HG02885 (cell line): Measurements from ENCODE around the gene TRAK1.
A peak's percentile ranks its signal among the peaks of the same experiment; 100 is the strongest.

ENCODE experiments used
- ATAC-seq: cut with Tn5 transposase; IDR thresholded peaks from one replicate; pipeline ENCODE4 v1.9.1; 2021; ENCODE audit warnings: mild to moderate bottlenecking; ENCODE audit not compliant: unreplicated experiment, poor library complexity

TRAK1 gene

DNA sequence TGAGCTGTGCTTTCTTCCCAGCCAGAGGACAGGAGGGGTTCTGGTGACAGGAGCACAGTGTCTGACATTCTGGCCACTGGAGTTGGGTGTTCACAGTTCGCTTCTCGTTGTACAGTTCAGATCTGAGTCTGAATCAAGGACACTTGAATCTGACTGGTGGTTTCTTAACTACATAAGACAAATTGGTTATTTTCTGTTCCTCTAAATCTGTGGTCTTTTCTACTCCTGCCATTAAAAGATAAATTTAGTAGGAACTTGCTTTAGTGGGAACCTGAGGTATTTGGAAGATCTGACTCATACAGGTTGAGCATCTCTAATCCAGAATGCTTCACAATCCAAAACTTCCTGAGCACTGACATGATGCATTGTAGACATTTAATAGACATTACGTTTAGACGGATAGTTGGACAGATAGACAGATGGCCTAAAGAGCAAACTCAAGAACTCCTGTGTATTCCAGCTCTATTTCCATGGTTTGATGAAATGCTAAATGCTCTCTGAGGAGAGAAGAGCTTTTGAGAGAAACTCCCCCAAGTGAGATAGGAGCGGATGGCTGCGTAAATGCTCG is 103.9 kb downstream of the TRAK1 start:
- no peak for ATAC-seq

DNA sequence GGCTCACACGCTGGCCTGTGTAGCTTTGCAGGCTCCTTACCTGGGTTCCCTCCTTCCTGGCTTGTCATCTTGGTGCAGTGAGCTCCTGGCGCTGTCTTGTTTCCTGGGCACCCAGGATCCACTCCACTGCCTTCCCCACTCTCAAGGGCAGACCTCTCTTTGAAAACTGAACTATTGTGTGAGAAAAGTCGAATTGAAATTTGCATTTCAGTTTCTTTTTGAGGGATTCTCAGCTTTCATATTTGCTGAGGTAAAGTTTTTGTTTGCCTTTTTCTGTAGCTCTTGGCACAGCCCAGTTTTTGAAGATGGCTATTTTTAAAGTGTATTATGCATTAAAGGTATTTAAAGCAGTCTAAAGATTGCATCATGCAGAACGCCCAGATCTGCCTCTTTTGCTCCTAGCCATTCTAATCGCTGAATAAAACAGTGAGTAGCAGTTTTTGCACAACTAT is 104.7 kb downstream of the TRAK1 start:
- ATAC-seq = peak; percentile 78

DNA sequence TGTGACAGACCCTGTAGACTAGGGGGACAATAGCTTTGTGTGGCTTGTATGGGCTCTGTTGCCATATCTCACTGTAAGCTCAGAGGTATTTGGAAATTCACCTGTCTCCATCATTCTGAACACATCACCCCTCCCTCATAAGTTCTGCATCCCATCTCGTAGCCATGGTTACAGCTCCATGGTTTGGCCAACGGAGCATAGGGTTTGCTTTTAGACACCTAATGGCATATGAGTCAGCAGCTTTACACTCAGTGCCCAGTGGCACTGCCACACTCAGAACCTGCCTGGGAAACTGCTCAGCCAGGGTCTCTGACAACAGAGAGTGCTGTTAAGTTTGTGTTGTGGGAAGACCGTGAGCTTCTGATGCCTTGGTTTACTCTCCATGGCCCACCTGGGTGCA is 107.6 kb downstream of the TRAK1 start:
- ATAC-seq = no peak

DNA sequence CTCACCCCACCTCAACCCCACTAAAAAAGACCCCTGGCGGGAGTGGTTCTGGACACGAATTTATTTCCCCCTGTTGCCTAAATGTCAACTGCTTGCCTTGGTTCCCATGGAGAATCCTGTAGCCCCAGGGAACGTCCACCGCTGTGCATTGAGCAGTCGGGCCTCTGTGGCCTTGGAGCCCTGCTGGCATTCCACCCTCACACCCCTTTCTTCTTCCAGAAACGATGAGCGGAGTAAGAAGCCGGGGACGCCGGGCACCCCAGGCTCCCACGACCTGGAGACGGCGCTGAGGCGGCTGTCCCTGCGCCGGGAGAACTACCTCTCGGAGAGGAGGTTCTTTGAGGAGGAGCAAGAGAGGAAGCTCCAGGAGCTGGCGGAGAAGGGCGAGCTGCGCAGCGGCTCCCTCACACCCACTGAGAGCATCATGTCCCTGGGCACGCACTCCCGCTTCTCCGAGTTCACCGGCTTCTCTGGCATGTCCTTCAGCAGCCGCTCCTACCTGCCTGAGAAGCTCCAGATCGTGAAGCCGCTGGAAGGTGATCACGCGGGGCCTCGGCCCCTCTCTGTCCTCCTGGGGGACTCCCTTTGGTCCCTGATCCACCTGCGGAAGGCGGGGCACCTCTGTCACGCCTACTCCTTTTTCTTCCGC is 111.2 kb downstream of the TRAK1 start:
- no peak for ATAC-seq

DNA sequence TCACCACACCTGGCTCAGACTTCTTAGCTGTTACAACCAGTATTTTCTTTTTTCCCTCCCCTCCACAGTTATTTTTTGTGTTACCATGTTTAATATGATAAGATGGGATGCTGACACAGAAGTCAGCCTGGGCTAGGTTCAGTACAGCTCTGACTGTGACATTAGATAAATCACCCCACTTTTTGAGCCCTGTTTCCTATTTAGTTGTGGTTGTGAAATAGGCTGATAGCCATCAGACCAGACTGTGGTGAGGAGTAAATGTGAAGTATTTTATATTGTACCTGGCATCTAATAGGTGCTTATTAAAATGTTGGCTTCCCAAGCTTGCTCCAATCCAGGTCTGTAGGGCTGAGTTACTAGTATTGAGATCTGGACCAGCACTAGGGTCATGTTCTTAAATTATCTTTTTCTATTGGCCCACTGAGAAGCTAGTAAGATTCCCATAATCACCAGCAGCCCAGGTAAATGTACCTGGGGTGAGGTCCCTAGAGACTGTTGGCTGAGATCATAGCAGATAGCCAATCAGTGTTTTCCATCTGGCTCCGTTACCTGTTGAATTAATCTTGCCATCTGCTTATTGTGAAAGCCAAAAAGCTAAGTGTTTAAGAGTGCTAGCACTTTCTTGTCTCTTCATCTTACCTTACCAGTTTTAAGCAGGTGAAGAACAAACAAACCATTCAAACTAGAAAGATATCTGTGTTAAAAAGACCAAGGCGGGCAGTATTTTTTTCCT is 113.9 kb downstream of the TRAK1 start:
- ATAC-seq = no peak

DNA sequence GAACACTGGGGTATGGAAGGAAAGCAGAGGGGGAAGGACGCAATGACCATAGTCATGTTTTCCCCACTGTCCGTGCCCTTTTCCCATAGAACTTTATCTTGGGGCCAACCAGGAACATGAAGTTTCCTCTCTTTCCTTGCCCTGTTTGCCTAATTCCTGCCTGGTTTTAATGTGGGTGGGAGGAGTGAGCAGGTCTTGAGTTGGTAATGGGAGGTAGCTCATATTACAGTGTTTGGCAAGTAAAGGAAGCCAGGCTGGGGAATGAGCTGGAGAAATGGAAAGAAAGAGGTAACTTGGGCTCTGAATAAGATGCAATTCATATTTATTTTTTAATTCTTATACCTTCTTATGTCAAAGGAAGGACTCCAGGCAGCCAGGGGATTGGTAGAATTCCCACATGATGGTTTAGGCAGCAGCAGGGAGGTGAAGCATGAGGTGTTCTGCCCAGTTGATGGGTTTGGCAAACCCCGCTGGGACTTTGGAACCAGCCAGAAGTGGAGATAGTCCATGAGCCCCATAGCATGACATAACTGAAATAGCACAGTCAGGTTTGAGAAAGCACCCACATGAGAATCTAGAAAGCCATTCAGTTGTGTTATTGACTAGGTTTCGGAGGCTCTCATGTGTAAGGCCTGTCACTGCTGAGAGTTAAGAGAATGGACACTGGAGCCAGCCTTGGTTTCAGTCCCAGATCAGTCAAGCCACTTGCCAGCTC is 114.8 kb downstream of the TRAK1 start:
- peak; percentile 73 for ATAC-seq

DNA sequence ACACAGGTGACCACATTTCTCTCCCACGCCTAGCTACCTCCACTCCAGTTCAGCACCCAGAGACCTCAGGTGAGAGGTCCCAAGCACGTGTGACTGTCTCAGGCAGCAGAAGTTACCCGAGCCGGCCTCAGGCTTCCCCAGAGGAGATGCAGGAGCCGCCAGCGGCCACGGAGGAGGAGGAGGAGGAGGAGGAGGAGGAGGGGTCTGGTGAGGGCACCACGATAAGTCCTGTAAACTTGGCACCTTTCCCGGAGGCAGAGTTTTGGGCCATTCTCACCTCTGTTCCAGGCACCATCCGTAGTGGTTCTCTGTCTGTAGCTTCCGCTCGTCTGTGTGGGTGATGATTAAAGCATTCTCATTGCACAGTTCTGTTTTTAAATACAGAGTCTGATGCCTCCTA is 118.8 kb downstream of the TRAK1 start:
- no peak for ATAC-seq

DNA sequence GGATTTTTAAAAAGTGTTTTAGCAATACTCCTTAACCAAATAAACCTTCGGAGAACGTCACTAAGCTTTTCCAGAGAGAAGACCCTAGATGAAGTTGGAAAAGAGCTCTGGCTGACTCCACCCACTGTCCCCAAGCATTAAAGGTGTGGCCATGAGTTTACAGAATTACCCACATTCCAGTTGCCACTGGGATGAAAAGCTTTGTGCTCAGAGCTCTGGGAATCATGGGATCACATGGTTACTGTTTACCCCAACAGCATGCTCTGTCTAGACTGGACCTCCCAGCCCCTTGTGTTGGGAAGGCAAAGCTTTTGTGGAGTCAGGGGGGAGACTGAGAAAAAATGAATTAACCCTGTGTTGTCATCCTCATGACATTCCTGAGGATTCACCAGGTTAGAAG is 119.6 kb downstream of the TRAK1 start:
- no peak for ATAC-seq

DNA sequence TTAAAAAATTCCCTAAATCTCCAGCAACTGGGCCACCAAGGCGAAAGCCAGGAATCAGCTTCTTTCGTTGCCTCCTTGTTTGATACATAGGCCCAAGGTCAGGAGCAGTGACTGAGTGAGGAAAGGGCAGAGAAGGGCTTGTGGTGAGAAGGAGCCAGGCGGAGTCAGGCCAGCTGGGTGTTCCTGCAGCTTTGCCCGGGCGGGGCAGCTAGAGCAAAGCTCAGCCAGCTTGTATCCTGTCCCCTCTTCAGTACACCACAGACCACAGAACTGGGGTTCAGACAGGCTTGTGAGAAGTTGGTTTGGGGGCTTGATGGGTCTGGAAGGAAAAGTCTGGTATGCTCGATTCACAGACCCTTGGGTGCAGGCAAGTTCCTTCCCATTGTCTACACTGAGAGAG is 122.3 kb downstream of the TRAK1 start:
- ATAC-seq = no peak

DNA sequence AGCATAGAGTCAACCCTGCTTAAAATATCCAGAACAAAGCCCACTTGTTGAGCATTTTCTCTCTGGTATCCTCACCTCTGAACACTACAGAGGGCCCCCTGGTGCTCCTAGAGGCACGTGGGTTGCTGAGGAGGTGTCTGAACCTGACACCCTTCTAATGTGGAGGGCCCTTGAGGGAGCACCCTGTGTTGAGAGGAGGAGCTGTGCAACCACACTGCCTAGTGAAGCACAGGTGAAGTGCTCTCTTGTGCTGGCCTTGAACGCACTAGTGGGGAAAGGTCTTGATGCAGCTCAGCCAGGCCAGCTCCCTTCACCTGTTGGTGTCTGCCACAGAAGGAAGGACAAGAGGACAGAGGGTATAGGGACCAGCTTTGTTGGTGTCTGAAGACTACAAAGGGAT is 122.9 kb downstream of the TRAK1 start:
- ATAC-seq = peak; percentile 37

DNA sequence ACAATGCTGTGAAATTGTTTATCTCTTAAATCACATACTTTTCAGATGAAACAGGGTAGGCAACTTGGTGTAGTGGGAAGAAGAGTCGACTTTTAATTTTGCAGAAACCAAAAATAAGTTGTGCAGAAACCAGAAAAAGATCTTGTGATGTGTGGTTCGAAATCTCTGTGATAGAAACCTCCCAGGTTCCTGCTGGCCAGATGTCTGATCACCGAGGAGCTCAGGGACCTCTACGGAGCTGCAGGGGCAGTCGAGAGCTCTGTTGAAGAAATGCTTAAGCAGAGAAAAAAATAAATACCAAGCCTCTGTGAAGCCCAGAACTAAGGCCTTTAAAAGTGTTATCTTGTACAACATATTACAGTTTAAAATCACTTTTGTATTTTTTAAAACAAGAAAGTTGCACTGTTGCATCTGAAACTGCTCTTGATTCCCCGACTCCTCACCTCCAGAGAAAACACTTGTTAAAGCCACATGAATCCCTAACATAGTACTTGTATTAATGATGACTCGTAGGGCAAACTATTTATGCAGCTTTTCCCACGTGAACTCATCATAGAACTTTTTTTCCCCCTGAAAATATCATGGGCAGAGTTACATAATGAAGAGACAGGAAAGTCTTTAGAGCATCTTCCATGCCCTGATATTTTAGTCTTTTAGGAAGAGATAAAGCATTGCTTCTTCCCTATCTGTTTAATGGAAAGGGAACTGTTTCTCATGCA is 123.6 kb downstream of the TRAK1 start:
- peak; percentile 54 for ATAC-seq

DNA sequence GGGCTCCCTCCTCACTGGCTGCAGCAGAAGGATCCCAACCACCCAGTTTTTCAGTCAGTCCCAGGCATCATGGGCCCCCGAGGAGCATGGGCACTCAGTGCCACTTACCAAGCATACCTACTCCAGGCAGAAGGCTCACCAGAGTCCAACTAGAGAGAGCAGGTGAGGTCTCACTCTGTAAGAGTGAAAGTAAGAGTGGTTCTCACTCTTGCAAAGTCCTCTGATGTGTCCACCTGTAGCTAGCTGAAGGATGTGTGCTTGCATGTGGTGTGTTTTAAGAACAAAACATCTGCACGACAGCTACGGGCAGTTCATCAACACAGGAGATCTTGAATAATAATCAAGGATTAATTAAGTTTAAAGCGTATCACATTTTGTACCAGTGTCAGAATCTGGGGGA is 125.1 kb downstream of the TRAK1 start:
- peak; percentile 80 for ATAC-seq

DNA sequence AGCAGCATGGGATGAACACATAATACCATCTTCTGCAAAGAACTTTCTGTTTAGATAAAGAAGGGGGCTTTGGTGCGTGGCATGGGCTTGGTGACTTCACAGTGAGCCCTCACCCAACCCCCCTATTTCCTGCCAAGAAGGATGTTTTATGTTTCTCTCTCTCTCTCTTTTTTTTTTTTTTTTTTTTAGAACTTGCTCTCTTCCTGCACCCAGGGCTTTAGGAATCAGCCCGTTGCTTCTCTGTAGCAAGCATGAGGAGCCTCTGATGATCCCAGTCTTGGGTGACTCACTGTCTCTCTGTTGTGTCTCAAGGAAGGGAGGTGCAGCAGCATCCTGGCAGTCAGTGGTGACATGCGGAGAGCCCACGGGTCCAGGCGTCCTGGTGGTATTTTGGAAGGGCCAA is 125.8 kb downstream of the TRAK1 start:
- no peak for ATAC-seq

DNA sequence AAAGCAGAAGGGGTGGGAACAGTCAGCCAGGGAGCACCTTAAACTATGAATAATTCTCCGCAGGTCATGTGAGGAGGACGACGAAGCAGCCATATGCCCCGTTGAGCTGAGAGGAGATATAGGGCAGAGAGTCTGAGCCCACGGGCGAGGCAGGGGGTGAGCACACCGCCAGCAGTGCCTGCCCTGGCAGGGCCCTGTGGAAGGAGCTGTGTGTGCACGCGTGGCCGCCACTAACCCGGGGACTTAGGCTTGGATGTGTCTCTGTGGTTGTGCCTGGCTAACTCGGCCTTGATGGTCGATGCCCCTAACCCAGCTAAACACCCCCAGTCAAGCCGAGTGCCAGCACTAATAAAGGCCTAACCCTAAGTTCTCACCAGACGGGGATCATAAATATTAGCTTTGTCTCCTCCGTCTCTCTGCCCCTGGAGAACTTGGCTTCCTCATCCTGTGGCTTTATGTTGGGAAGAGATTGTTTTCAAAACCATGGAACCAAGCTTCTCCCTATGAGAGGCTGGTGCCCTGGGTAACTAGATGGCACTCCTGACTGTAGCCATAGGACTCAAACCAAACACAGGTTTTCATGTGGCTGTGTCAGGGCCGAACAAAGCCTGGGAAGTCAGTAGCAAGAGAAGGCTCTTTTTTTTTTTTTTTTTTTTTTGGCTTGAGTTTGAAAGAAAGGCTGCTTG is 129.4 kb downstream of the TRAK1 start:
- ATAC-seq = no peak

DNA sequence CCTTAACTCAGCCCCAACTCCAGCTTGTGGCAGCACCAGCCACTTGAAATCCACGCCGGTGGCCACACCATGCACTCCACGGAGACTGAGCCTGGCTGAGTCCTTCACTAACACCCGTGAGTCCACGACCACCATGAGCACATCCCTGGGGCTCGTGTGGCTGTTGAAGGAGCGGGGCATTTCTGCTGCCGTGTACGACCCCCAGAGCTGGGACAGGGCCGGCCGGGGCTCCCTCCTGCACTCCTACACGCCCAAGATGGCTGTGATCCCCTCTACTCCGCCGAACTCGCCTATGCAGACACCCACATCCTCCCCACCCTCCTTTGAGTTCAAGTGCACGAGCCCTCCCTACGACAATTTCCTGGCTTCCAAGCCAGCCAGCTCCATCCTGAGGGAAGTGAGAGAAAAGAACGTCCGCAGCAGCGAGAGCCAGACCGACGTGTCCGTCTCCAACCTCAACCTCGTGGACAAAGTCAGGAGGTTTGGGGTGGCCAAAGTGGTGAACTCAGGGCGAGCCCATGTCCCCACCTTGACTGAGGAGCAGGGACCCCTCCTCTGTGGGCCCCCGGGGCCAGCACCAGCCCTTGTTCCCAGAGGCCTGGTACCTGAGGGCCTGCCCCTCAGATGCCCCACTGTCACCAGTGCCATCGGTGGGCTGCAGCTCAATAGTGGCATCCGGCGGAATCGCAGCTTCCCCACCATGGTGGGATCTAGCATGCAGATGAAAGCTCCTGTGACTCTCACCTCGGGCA is 132.0 kb downstream of the TRAK1 start:
- no peak for ATAC-seq

DNA sequence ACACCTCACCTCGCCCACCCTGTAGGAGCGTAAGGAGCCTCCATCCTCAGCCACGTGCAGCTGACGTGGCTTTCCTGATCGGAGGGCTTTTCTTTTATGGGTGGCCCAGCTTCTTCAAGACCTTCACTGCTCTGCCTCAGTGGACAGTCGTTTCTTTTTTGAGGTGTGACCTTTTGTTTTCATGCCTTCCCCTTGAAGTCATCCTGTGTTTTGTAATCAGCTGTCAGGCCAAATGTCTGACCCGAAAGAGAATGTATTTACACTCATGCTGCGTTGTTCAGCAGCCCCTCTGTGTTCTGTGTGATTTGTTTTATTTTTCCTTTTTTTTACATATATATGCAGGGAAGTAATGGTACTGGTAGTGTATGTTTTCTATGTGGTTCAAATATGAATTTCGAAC is 133.0 kb downstream of the TRAK1 start:
- no peak for ATAC-seq

DNA sequence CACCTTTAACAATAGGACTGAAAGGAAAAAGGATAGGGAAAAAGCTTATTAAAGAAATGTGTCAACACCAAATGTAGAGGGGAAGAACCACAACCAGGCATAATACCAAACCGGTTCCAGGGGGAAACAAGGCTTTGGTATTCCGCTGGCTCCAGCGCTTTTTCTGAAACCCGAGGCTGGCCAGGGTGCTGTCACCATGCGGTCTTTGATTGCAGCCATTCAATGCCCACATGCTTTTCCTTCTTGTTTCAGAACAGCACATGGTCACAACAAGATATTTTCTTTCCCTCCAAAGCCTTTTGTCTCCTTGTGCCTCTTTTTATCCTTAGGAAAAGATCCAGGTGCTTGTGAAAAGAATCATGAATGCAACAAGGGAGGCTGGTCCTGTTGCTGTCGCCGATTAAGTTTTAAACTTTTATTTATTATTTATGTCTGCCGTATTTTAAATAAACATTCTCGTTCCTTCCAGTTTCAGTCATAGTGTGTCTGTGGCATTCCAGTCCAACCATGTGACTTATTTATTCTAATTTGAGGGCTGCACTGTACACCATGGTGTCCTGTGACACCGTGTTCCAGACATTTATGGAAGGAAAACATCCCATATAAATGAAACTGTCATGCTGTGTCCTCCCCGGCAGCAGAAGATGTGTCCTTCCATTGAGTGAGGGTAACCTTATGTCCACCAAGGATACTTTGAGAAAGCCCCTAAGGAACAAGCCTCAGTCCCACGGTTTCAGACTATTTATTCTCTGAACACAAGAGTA is 133.7 kb downstream of the TRAK1 start:
- no peak for ATAC-seq

DNA sequence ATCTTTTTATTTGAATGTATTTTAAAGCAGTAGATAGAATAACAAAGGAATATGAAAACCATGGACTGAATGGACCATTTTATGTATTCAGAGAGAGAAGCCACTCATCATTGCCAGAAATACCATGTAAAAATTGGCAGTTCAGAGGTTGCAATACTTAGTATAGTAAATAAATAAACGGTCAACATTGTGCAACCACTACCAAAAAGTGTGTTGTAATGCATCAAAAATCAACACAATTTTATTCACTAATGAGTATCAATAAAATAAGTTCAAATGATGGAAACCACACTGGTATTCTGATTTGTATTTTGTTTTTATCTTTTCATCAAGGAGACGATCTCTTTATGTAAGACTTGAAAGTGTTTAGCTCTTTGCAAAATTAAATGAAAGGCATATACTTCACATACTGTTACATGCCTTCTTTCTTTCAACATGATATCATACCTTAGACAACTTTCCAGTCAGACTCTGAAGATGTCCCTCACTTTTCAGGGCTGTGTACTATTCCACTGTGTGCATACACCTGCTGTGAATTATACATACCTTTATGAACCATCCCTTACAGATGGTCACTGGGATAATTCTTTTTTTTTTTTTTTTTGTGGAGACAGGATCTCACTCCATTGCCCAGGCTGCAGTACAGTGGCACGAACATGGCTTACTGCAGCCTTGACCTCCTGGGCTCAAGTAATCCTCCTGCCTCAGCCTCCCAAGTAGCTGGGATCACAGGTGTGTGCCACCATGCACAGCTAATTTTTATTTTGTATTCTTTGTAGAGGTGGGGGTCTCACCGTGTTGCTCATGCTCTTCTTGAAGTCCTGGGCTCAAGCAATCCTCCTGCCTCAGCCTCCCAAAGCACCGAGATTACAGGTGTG is 134.6 kb downstream of the TRAK1 start:
- no peak for ATAC-seq
